ENCODE data around the gene CDIPT. TPM values are rescaled to one million over a fixed set of nuclear protein-coding genes. Genes with fewer than 3 reads are reported as not detected.

The CDIPT gene
- total and polyA plus RNA-seq, 7 donors: 24.7 to 54.3 (median 34.0) TPM

DNA sequence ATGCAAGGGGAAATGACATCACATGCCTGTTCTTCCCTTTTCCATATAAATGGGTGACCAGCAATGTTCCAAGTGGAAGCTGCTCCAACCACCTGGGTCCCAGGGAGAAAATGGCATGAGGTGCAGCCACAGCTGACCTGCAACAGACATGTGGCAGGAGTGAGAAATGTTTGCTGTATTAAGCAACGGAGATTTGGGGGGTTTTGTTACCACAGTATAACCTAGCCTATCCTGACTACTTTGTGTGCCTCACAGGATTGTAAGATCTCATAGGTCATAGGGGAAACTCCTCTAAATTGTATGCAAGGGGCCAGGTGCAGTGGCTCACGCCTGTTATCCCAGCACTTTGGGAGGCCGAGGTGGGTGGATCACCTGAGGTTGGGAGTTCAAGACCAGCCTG lies 12.0 kb downstream of the CDIPT start:
- no peak overlapping the region for H3K4me3 ChIP-seq
- H3K27me3 ChIP-seq (ENCODE audit: insufficient read depth in 3 of 3, low read length in 2 of 3): no peaks in the 10 kb centered on the region
- DNase-seq (no peak), ATAC-seq (no peak)
- WGBS, 3 donors: 79 to 82% (median 80%) methylated on average over 3 of the region's 3 CpGs
- H3K9me3 ChIP-seq: no peaks in the 10 kb centered on the region
- no peak overlapping the region for H3K27ac ChIP-seq
- H3K4me1 ChIP-seq: no peaks in the 10 kb centered on the region
- intact Hi-C loops (cut with DNase I): no loop called here
- peaks cover 0 to 20% of the 10 kb centered on the region in 2 donors for H3K36me3 ChIP-seq (ENCODE audit: insufficient read depth in 1 of 2, low read depth in 1 of 2)
- TF ChIP-seq, protein P1, sequence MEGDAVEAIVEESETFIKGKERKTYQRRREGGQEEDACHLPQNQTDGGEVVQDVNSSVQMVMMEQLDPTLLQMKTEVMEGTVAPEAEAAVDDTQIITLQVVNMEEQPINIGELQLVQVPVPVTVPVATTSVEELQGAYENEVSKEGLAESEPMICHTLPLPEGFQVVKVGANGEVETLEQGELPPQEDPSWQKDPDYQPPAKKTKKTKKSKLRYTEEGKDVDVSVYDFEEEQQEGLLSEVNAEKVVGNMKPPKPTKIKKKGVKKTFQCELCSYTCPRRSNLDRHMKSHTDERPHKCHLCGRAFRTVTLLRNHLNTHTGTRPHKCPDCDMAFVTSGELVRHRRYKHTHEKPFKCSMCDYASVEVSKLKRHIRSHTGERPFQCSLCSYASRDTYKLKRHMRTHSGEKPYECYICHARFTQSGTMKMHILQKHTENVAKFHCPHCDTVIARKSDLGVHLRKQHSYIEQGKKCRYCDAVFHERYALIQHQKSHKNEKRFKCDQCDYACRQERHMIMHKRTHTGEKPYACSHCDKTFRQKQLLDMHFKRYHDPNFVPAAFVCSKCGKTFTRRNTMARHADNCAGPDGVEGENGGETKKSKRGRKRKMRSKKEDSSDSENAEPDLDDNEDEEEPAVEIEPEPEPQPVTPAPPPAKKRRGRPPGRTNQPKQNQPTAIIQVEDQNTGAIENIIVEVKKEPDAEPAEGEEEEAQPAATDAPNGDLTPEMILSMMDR (IDR thresholded peaks at IDR 0.05): no peak

DNA sequence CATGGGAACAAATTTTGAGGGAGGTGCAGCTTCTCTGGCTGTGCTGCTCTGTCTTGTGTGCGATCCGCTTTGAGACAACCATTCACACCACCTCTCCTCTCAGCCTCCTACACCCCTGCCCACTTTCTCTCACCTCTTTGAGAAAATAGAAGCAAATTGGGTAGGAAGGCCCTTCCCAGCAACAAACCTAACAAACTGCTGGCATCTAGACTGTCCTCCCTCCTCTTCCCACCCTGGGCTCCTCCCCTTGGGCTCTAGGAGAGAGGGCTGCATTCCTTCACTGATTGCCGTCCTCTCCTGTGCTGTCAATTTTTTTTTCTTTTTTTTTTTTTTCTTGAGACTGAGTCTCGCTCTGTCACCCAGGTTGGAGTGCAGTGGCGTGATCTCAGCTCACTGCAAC lies 13.5 kb downstream of the CDIPT start:
- no peak overlapping the region for H3K27ac ChIP-seq
- intact Hi-C loops (cut with DNase I): loop anchor here in 1 of 2 donors (5.0 kb wide), 1 partner anchor 147 kb away; no protein-coding TSS in a partner anchor
- no peak for ATAC-seq

DNA sequence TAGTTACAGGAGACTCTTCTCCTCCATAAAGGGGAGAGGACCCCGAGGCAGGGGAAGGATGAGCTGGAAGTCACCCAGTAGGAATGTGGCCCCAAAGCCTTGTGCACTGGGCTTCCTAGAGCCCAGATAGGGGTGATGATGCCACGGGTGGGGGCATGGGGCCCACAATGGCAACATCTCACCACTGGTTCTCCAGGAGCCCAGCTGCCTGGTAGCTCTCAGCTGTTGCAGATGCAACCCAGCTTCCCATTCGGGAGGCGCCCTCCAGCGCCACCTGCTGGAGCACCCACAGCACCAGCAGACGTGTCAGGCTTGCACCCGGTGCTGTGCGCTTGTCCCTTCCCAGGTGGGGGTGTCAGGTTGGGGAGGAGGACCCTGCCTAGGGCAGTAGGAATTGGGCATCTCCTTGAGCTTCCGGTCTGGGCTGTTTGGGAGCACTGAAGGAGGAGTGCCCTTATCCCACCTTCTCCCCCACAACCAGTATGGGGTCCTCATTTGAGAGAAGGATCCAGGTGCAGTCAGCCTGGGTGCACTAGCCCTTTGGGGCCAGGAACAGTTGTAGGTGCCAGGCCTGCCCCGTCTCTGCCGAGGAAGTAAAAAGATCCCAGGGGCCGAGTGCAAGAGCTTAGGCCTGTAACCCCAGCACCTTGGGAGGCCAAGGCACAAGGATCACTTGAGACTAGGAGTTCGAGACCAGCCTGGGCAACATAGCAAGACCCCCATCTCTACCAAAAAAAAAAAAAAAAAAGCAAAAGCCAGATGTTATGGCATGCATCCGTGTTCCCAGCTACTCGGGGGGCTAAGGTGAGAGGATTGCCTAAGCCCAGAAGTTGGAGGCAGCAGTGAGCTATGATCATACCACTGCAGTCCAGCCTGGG lies 14.4 kb downstream of the CDIPT start:
- DNase-seq: peak; percentile 80 to 91
- intact Hi-C loops (cut with DNase I): loop anchor here in 1 of 2 donors (1.0 to 5.0 kb wide), 2 partner anchors 41 to 146 kb away; no protein-coding TSS in a partner anchor
- Histone ChIP-seq H3K36me3 (ENCODE audit: insufficient read depth in 1 of 2, low read depth in 1 of 2) (peaks cover 0 to 43% of the 10 kb centered on the region in 2 donors), H3K4me1 (no peaks in the 10 kb centered on the region), H3K27ac (no peak overlapping the region), H3K4me3 (no peak overlapping the region), H3K9me3 (no peaks in the 10 kb centered on the region), H3K27me3 (ENCODE audit: insufficient read depth in 3 of 3, low read length in 2 of 3) (no peaks in the 10 kb centered on the region)
- TF ChIP-seq, protein P1 (IDR thresholded peaks at IDR 0.05): peak; percentile 86
- 31 to 40% (median 38%) methylated on average over 14 to 15 of the region's 15 CpGs for WGBS, 3 donors
- peak; percentile 79 to 90 (median 84) for ATAC-seq

More for the DNA sequence above, 13.5 kb downstream of the CDIPT start:
- WGBS, 3 donors: 70 to 76% (median 75%) methylated on average over 5 of the region's 5 CpGs
- TF ChIP-seq, protein P1 (IDR thresholded peaks at IDR 0.05): no peak
- no peaks in the 10 kb centered on the region for H3K27me3 ChIP-seq (ENCODE audit: insufficient read depth in 3 of 3, low read length in 2 of 3)
- no peak overlapping the region for H3K4me3 ChIP-seq
- no peaks in the 10 kb centered on the region for H3K9me3 ChIP-seq
- DNase-seq: no peak
- H3K4me1 ChIP-seq: no peaks in the 10 kb centered on the region
- peaks cover 0 to 34% of the 10 kb centered on the region in 2 donors for H3K36me3 ChIP-seq (ENCODE audit: insufficient read depth in 1 of 2, low read depth in 1 of 2)

DNA sequence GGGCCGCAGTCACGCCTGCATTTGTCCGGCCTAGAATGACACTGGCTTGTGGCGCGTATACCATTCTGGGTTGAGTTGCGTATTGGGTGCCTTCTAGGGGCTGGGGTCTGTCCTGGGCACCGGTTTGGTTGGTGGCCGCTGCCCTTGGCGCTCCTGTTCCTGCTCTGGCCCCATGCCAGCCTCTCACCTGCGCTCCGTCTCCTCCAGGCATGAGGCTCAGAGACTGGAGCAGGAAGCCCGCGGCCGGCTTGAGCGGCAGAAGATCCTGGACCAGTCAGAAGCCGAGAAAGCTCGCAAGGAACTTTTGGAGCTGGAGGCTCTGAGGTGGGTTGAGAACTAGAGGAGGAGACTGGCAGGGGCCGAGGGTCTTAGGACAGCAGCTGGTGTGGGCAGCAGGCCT lies 17.4 kb downstream of the CDIPT start:
- intact Hi-C loops (cut with DNase I): loop anchor here in 1 of 2 donors (5.0 kb wide), 1 partner anchor 143 kb away; no protein-coding TSS in a partner anchor
- 93 to 94% (median 93%) methylated on average over 18 of the region's 18 CpGs for WGBS, 3 donors

More for the DNA sequence above, 17.4 kb downstream of the CDIPT start:
- no peak for DNase-seq
- Histone ChIP-seq H3K4me1 (no peaks in the 10 kb centered on the region), H3K27ac (no peak overlapping the region), H3K36me3 (ENCODE audit: insufficient read depth in 1 of 2, low read depth in 1 of 2) (peaks cover 0 to 64% of the 10 kb centered on the region in 2 donors), H3K9me3 (no peaks in the 10 kb centered on the region), H3K4me3 (no peak overlapping the region), H3K27me3 (ENCODE audit: insufficient read depth in 3 of 3, low read length in 2 of 3) (no peaks in the 10 kb centered on the region)
- ATAC-seq: no peak
- TF ChIP-seq, protein P1 (IDR thresholded peaks at IDR 0.05): no peak

All from psoas muscle (tissue), 8 donors.